ENCODE measurements around the gene PROM1.

DNA sequence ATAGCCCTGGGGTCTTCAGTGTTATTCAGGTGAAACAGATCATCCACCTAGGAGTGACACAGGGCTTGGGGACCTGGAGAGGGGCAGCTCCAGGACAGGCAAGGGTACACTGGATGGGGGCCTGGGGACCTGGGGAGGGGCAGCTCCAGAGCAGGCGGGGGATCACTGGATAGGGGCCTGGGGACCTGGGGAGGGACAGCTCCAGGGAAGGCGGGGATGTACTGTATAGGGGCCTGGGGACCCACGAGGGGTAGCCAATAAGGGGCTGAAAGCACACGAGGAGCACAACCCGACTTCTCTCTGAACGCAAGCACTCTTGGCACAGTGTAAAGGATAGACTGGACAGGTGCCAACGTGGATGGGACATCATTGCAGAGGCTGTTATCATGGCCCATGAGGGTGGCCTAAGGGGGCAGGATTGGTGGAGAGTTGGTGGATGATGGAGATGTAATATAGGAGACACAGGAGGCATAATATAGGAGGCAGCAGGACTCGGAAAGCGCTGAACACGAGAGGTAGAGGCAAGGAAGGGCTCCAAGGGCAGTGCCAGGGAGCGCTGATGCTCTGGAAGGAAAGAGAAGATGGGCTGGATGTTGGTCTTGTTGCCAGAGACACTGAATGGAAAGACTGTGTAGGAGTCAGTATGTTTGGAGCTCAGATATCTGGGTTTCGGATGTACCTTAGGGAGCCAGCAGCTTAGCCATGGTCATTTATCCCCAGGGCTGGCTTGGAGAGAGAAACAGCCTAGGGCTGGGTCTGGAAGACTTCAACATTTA, 82.9 kb downstream of the PROM1 start:
- TF ChIP-seq EP300 (conservative IDR thresholded peaks at IDR 0.05; ENCODE audit: poor library complexity, severe bottlenecking) (no peak), POLR2AphosphoS5 (IDR thresholded peaks at IDR 0.05) (no peak)
- TF ChIP-seq, protein P1, sequence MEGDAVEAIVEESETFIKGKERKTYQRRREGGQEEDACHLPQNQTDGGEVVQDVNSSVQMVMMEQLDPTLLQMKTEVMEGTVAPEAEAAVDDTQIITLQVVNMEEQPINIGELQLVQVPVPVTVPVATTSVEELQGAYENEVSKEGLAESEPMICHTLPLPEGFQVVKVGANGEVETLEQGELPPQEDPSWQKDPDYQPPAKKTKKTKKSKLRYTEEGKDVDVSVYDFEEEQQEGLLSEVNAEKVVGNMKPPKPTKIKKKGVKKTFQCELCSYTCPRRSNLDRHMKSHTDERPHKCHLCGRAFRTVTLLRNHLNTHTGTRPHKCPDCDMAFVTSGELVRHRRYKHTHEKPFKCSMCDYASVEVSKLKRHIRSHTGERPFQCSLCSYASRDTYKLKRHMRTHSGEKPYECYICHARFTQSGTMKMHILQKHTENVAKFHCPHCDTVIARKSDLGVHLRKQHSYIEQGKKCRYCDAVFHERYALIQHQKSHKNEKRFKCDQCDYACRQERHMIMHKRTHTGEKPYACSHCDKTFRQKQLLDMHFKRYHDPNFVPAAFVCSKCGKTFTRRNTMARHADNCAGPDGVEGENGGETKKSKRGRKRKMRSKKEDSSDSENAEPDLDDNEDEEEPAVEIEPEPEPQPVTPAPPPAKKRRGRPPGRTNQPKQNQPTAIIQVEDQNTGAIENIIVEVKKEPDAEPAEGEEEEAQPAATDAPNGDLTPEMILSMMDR (IDR thresholded peaks at IDR 0.05; ENCODE audit: poor library complexity, severe bottlenecking): no peak
